ENCODE results near the gene HOXC11.

Gene HOXC11

GRCh38 chr12:53939141-53940108, 33.5 kb upstream of the HOXC11 start:
- no peak for DNase-seq (ENCODE audit: low read depth)
- TF ChIP-seq CTCF (conservative IDR thresholded peaks at IDR 0.05; ENCODE audit: low read depth, low read length): no peak
- H3K4me3 ChIP-seq (ENCODE audit: low read length): no peak overlapping the region

- DNase-seq (ENCODE audit: low read depth): no peak
- H3K4me3 ChIP-seq (ENCODE audit: low read length): no peak overlapping the region
- TF ChIP-seq CTCF (conservative IDR thresholded peaks at IDR 0.05; ENCODE audit: low read depth, low read length): no peak
Observed at GRCh38 chr12:53940443-53941014, 32.4 kb upstream of the HOXC11 start.

- H3K4me3 ChIP-seq (ENCODE audit: low read length): no peak overlapping the region
- no peak for DNase-seq (ENCODE audit: low read depth)
- no peak for TF ChIP-seq CTCF (conservative IDR thresholded peaks at IDR 0.05; ENCODE audit: low read depth, low read length)
Observed at GRCh38 chr12:53941187-53941586, 31.7 kb upstream of the HOXC11 start.

GRCh38 chr12:53941750-53942149, 31.2 kb upstream of the HOXC11 start:
- TF ChIP-seq CTCF (conservative IDR thresholded peaks at IDR 0.05; ENCODE audit: low read depth, low read length): no peak
- no peak overlapping the region for H3K4me3 ChIP-seq (ENCODE audit: low read length)
- DNase-seq (ENCODE audit: low read depth): no peak

- TF ChIP-seq CTCF (conservative IDR thresholded peaks at IDR 0.05; ENCODE audit: low read depth, low read length): no peak
- DNase-seq (ENCODE audit: low read depth): no peak
- no peak overlapping the region for H3K4me3 ChIP-seq (ENCODE audit: low read length)
Observed at GRCh38 chr12:53942467-53942997, 30.4 kb upstream of the HOXC11 start.

- no peak for TF ChIP-seq CTCF (conservative IDR thresholded peaks at IDR 0.05; ENCODE audit: low read depth, low read length)
- DNase-seq (ENCODE audit: low read depth): no peak
- no peak overlapping the region for H3K4me3 ChIP-seq (ENCODE audit: low read length)
Observed at GRCh38 chr12:53944209-53944608, 28.7 kb upstream of the HOXC11 start.

All from retinal pigment epithelial cell (primary cell).